GM19438 (cell line): ENCODE measurements around the gene ERAS.
"Not testable (repeated sequence)": the region's sequence is repeated elsewhere in the genome, so short reads cannot be mapped to it uniquely, and the experiment has no call there.

Experiments
- ATAC-seq: cut with Tn5 transposase; IDR thresholded peaks from one replicate; pipeline ENCODE4 v1.9.1; 2021; ENCODE audit warnings: low read depth; ENCODE audit not compliant: unreplicated experiment

The ERAS gene

DNA sequence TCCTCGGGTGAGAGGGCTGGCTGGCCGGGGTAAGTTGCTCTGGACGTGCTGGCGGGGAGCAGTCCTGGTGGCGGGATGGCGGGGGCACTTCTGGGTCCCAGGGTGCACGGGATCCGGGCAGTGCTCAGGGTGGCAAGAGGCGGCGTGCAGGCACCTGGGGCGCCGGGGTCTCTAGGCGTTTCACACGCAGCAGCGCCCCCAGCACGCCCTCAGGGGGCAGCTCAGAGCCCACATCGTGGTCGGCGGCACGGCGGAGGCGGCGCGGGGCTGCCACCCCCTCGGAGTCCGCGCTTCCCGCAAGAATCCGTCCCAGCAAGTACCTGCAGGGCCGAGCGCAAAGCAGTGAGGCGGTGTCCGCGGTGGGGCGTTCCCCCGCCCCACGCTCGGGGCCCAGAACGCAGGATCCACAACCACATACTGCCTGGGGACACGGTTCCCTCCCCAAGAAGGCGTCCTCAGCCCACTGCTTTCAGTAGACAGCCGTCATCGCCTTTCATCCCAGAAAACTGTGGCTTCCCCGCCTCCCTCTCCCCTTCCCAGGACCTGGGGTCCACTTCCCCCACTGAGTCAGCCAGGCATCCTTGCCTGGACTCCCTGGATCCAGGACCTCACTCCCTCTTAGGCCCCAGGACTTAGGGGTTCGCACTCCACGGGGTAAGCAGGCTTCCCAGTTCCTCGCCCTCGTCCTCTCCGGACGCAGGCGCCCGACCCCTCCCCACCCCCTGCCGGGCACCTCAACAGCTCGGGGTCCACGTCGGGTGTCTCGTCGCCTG, 5.0 kb downstream of the ERAS start:
- ATAC-seq = no peak

DNA sequence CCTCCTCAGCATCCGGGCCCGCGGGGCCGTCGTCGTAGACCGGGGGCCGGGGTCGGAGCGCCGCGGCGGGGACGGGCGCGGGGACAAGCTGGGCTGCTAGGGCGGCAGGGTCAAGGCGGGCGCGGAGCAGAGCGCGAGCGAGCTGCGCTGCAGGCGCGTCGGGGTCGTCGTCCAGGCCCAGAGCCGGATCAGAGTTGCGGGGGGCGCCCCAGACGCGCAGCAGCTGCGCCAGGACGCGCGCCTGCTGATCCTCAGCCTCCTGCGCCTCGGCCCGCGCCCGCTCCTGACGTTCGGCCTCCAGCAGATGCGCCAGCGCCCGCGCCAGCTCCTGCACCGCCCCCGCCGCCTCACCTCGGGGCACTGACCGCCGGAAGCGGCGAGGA, 5.6 kb downstream of the ERAS start:
- no peak for ATAC-seq

DNA sequence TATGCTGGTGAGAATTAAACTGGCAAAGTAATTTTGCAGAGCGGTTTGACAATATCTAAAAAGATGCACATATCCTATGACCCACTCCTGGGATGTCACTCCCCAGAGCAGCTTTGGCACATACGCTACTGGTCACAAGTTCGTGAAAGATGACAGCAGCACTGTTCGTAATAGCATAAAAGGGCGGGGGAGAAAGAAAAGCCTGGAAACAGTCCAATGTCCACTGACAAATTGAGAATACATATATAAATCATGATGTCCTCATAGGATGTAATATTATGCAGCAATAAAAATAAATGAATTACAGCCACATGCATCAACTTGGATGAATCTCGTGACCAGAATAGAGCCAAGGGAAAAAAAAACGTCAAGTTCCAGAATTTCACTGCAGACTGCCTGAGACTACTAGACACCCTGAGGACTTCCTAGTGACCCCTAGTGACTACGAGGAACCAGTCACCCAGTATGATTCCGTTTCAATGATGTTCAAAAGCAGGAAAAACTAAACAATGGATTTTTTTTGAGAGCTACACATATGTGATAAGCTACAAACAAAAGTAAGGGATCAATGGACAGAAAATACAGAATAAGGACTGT, 7.3 kb downstream of the ERAS start:
- no peak for ATAC-seq

DNA sequence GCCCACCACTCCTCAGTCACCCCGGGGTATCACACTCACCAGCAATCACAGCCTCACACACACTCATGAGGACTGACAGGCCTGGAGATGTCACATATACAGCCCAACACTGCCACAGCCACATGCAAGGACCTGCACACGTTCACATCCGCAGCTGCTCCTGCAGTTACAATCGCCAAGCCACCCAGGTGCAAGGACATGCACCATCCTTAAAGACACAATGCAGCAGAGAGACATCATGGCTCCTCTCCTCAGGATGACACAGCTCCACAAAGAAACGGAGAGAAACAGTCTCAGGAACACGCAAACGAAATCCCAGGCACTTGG, 8.0 kb downstream of the ERAS start:
- ATAC-seq = no peak

- ATAC-seq = no peak
Measured at GRCh38 chrX:48835524-48836329, 9.4 kb downstream of the ERAS start, which contains the start of gene PCSK1N. Gene PCSK1N (minus strand): TSS chrX:48835610. CDS start chrX:48835532, 78 bp downstream.

DNA sequence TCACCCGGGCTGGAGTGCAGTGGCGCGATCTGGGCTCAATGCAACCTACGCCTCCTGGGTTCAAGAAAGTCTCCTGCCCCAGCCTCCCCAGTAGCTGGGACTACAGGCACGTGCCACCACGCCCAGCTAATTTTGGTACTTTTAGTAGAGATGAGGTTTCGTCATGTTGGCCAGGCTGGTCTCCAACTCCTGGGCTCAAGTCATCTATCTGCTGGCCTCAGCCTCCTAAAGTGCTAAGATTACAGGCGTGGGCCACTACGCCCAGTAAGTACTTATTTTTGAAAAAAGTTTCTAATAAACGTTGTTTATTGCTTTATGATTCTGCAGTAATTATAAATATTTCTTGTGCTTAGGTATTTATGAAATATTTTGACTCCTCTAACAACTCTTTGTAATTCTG, 13.4 kb downstream of the ERAS start:
- ATAC-seq = no peak

DNA sequence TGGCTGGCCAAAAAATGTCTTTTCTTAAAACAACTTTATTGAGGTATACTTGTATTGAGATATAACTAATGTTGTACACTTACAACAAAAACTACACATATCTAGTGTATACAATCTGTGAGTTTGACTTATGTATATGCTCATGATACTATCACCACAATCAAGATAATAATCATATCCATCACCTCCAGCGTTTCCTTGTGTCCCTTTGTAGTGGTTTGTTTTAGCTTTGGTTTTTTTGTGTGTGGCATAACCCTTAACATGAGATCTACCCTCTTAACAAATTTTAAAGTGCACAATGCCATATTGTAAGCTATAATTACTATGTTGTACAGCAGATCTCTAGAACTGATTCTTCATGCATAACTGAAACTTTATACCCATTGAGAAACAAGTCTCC, 22.5 kb downstream of the ERAS start:
- no peak for ATAC-seq

GRCh38 chrX:48852857-48853256, 26.5 kb downstream of the ERAS start:
- no peak for ATAC-seq

- not testable (repeated sequence) for ATAC-seq
Measured at GRCh38 chrX:48853494-48853893, 27.2 kb downstream of the ERAS start.

DNA sequence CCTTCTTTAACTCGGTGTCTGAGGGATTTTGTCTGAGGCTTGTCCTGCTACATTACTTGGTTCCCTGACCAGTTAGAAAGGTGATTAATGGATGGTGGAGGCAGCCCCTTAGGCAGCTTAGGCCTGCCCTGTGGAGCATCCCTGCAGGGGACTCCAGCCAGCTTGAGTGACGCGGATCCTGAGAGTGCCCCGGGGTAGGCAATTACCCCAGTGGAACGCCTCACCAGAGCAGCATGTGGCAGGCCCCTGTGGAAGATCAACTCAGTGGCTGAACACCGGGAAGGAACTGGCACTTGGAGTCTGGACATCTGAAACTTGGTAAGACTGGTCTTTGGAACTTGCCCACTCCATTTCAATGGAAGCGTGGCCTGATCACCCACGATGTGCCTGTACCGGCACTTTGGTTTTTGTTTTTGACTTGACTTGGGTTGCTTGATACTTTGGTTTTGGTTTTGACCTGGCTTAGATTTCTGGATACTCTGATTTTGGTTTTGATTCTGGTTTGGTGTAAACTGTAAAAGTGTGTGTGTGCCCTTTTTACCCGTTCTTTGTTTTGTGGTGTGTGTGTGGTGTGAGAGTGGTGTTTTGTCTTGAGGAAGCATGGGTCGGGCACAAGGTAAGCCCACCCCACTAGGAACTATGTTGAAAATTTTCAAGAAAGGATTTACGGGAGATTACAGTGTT, 27.9 kb downstream of the ERAS start:
- not testable (repeated sequence) for ATAC-seq

GRCh38 chrX:48854898-48855297, 28.6 kb downstream of the ERAS start:
- ATAC-seq = no peak

- no peak for ATAC-seq
Measured at GRCh38 chrX:48864210-48864609, 37.9 kb downstream of the ERAS start.

GRCh38 chrX:48872017-48872416, 45.7 kb downstream of the ERAS start:
- not testable (repeated sequence) for ATAC-seq

DNA sequence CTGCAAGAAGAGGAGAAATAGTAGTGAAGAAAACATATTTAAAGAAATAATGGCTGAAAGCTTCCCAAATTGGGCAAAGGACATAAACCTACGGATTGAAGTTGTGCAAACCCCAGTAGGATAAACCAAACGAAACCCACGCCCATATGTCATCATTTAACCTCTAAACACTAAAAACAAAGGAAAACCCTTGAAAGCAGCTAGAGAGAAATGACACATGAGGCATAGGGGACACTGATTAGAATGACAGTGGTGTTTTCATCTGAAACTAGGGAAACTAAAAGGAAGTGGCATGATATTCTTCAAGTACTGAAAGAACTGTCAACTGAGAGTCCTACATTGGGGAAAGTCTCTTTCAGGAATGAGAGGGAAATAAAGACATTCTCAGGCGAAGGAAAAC, 50.6 kb downstream of the ERAS start:
- ATAC-seq = not testable (repeated sequence)
